Adipose tissue (tissue), 3 donors: ENCODE measurements around the gene LSM14B. TPM values are rescaled to one million over a fixed set of nuclear protein-coding genes. Genes with fewer than 3 reads are reported as not detected.

ENCODE experiments used
- H3K27ac ChIP-seq: one replicate; pipeline ENCODE4 v1.5.1; 2013; ENCODE audit warnings: low read depth, low read length
- WGBS, 3 donors: extraction: QIAGEN DNeasy Blood & Tissue Kit; methylation state at CpG; one replicate each; pipeline ENCODE4 v1.1.7; 2013; 5-methylcytosine and 5-hydroxymethylcytosine counted together
- polyA plus RNA-seq, 3 donors: library from polyadenylated mRNA; stranded (reverse); fragments of 200-250 nt; gene quantifications; one replicate each; pipeline ENCODE4 v1.2.3, GENCODE V29; 2013
- donor health status: healthy with polysubstance abuse.
- donor health status: Bipolar disorder and iron deficiency.
- donor health status: healthy.

The LSM14B gene
- polyA plus RNA-seq, 3 donors, result 13.9 to 18.2 (median 16.2) TPM

DNA sequence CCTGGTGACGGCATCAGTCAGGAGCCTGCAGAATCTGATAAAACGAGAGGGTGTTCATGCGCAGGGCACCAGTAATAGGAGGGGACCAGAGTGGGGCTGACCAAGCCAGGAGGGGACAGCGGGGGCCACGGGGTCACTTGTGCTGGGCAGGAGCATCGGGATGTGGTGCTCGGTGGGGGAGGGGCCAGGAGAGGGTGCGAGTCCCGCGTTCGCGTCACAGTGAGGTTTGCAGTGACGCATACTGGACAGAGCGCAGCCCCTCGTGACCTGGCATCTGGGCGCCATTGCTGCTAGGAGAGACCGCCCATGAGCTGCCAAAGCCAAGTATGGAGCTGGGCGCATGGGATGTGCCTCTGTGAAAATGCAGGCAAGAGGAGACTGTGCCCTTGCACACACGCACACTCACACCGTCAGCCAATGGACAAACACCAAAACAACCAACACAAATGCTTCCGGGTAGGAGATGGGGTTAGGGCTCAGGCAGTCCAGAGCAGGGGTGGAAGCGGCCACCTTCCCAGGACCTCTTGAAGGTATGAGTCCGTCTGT, 46.7 kb downstream of the LSM14B start:
- H3K27ac ChIP-seq, result no peak overlapping the region
- 95 to 97% (median 96%) methylated on average over 21 to 23 of the region's 23 CpGs for WGBS, 3 donors

- 94 to 95% (median 94%) methylated on average over 9 of the region's 9 CpGs for WGBS, 3 donors
- peak overlapping the region; percentile 17 for H3K27ac ChIP-seq
Observed at GRCh38 chr20:62170536-62170935, 48.3 kb downstream of the LSM14B start.

DNA sequence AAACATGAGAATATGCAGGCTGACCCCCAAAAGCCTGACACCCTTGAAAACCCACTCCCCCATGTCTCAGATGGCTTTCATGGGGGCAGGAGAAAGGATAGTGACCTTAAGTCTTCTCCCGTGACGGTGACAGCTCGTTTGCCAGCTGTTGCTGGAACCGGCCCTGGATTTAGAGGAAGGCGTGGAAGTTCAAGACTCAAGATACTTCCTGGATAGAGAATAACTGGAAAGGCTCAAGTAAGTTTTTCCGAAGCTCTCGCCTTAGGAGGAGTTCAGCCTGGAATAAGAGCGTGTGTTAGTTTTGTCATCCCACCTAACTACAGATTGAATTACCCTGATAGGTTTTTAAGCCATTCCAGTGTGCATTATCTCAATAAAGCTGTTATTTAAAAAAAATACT, 49.0 kb downstream of the LSM14B start:
- 76 to 85% (median 79%) methylated on average over 8 of the region's 8 CpGs for WGBS, 3 donors
- H3K27ac ChIP-seq, result no peak overlapping the region

DNA sequence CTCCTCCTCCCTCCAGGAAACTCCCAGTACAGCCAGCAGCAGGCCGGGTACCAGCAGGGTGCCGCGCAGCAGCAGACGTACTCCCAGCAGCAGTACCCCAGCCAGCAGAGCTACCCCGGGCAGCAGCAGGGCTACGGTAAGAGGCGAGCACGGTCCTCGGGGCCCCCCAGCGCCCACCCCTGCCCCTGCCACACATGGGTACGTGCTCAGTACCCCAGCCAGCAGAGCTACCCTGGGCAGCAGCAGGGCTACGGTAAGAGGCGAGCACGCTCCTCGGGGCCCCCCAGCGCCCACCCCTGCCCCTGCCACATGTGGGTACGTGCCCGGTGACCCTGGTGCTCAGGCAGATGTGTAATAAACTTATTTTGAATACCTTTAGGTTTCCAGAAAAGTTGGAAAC, 50.4 kb downstream of the LSM14B start:
- 89 to 99% (median 97%) methylated on average over 13 to 18 of the region's 18 CpGs for WGBS, 3 donors

DNA sequence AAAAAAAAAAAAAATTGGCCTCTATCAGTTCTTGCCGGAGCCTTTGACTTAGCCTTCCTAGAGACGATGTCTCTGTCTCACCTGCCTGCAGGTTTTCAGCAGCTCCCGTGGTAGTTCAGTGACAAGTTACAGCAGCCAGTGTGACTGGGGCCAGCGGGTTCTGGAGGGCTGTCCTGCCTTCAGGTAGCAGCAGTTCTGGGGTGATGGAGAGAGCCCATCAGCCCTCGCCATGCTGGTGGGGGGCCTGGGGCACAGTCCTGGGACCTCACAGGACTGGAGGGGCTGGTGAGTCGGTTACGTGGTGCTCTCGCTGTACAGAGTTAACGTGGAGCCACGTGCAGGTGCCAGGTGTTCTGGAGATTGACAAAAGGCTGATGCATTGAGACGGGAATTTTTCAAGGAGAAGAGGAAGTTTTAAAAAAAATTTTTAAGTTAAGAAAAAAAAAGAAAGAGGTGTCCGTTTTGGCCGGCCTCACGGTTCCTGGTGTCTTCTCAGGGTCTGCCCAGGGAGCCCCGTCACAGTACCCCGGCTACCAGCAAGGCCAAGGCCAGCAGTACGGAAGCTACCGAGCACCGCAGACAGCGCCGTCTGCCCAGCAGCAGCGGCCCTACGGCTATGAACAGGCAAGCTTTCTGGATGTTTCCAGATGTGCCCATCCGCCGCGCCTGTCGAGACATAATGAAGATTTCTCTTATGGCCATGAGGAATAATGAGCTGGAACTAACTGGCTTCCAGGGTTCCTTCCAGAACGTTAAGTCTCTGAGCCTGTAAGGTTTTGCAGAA, 51.9 kb downstream of the LSM14B start:
- no peak overlapping the region for H3K27ac ChIP-seq
- WGBS, 3 donors, result 94 to 96% (median 95%) methylated on average over 28 of the region's 28 CpGs

More for the DNA sequence above, 50.4 kb downstream of the LSM14B start:
- no peak overlapping the region for H3K27ac ChIP-seq

DNA sequence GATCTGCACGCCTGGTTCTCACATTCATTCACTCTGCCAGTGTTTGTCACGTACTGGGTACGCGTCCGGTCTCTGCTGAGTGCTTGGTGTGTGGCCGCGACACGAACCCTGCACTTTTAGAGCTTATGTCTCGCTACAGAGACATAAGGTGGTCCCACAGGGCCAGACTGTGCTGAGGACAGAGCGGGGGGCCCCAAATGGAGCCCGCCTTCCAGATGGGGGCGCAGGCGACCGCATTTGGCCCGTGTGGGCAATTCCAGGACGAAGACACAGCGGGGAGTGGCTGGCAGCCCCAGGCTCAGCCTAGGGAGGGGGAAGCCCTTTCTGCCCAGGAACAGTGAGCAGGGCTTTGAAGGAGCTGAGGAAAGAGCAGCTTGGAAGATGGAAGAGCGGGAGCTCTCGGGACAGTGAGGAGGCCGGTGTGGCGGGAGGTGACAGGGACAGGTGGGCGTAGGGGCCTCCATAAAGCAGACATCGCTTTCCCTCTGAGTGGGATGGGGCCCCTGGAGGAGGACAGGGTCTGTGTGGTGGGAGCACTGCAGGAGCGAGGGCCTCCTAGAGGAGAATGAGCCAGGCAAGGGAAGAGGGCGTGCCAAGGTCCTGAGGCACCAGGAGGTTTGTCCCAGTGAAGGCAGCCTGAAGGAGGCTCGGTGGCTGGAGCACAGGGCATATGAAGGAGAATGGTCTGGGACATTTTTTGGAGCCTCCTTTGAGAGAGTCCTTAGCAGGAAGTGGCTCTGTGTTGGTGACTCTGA, 52.8 kb downstream of the LSM14B start:
- no peak overlapping the region for H3K27ac ChIP-seq
- WGBS, 3 donors, result 94 to 97% (median 97%) methylated on average over 26 of the region's 26 CpGs

DNA sequence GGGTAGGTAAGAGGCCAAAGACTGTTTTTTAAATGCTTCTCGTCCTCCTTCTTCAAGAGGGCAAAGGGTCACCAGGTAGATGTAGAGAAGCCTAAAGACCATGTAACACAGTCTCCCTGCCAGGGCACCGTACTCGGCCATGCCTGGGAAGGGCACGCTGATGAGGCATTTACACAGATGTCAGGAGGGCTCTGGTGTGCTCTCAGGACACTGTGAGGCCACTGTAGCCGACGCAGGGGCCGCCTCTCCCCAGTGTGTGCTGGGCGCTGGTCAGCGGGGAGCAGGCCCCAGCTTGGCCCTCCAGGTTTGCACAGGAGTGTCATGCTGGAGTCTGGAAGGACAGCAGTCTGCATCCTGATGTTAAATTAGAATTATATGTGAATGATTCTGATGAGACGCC, 53.4 kb downstream of the LSM14B start:
- 90 to 96% (median 95%) methylated on average over 10 of the region's 10 CpGs for WGBS, 3 donors
- no peak overlapping the region for H3K27ac ChIP-seq

GRCh38 chr20:62176866-62177265, 54.6 kb downstream of the LSM14B start:
- WGBS, 3 donors, result 92 to 94% (median 93%) methylated on average over 15 of the region's 15 CpGs
- no peak overlapping the region for H3K27ac ChIP-seq

DNA sequence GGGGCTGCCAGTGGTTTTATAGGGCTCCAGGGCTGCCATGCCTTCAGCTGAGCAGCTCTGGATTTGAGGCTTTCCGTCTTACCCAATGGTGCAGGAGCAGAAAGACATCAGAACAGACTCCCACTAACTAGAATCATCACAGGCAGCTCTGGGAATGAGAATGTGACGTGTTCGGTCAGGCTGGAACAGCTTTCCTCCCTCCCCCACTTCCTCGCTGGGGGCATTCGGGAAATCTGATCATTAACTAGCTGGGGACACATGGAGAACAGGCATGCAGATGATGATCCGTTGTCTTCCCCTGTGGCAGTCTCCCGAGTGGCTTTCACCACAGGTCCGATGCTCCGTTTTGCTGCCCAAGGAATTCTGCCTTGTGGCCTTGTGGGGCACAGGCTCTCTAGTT, 55.0 kb downstream of the LSM14B start:
- no peak overlapping the region for H3K27ac ChIP-seq
- WGBS, 3 donors, result 89 to 93% (median 91%) methylated on average over 9 of the region's 9 CpGs

DNA sequence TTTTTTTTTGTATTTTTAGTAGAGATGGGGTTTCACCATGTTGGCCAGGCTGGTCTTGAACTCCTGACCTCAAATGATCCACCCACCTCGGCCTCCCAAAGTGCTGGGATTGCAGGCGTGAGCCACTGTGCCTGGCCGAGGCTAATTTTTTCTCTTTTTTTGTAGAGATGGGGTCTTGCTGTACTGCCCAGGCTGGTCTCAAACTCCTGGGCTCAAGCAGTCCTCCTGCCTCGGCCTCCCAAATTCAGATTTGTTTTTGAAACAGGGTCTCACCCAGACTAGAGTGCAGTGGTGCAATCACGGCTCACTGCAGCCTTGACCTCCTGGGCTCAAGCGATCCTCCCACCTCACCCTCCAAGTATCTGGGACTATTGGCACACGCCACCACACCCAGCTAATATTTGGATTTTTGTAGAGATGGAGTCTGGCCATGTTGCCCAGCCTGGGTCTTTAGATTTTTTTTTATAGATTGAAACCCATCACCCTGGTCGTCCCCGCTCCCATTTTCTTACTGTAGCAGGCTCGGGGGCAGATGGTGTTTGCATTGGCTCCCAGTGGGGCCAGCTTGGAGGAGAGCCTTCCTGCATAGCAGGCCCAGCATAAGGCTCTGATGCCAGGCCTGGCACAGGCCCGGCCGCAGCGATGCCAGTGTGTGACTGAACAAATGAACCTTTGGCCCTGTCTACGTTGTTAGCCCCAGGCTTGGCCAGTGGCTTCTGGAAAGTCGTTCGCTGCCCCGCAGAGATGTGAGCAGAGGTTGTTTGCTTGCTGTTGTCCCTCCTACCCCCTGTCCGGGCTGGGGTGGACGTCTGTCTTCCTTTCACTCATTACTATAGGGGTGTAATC, 56.3 kb downstream of the LSM14B start:
- WGBS, 3 donors, result 87 to 93% (median 88%) methylated on average over 19 of the region's 19 CpGs
- no peak overlapping the region for H3K27ac ChIP-seq

- WGBS, 3 donors, result 96 to 97% (median 96%) methylated on average over 14 of the region's 14 CpGs
- no peak overlapping the region for H3K27ac ChIP-seq
Observed at GRCh38 chr20:62179162-62179504, 56.9 kb downstream of the LSM14B start.

DNA sequence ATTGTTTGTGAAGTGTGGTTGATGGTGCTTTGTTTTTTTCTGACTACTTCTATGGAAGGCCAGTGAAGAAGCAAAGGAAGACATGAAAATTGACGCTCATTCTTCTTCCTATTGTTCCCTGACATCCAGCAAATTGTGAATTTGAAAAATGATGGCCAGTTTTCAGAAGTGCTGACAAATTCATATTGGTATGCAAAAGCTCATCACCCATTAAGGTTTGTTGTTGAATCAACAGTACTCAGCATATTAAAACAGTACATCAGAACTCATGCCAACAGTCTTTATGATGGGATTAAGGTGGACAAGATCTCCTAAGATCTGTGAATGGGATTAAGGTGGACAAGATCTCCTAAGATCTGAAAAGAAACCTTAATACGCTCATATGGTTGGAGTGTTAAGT, 59.5 kb downstream of the LSM14B start:
- 91 to 95% (median 92%) methylated on average over 2 of the region's 2 CpGs for WGBS, 3 donors
- H3K27ac ChIP-seq, result no peak overlapping the region

DNA sequence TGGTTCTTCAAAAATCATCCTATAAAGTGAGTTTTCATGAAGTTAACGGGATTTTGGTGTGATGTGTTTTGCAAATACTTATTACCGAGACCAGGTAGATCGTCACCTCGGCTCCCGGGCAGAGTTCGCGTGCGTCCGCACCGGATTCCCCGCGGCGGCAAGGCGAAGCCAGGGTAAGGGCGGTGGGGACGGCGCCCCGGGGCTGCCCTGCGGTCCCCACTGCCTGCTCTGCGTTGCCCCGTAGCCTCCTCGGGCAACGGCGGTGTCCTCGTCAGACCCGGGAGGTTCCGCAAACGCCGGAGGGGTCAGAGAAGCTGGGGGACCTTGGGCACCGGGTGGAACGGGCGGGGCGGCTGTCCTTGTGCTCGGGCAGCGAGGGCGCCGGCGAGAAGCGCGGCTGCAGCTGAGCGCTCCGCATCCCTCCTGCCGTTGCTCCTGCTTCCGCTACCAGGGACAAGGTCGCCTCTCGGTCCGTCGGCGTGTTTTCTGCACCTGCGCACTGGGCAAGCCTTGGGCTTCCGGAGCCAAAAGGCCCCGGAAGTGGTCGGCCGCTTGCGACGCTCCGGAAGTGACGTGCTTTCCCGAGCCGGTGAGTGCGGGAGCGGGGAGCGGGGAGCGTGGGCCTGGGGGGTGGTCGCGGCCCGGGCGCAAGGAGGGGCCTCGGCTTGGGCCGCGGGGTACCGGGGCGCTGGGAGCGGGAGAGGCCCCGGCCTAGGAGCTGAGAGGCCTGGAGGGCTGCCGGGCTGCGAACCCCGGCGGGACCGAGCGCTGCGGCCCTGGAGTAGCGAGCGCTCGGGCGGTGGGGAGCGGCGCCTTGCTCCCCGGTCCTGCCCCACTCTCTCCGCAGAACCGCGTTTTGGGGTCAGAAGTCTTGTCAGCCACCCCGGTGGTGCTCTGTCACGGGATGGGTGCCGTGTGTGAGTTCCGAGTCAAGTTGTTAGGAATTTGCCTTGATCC, 60.5 kb downstream of the LSM14B start, which contains the start of gene MTG2:
Gene MTG2, plus strand, starts transcription at position 560 of the 957 bp plus-strand sequence. CDS start 10,393 bp downstream, outside the sequence.
- WGBS, 3 donors, result 0 to 1% (median 1%) methylated on average over 75 to 96 of the region's 96 CpGs
- H3K27ac ChIP-seq, result peak within 1 kb of the TSS; percentile 62

DNA sequence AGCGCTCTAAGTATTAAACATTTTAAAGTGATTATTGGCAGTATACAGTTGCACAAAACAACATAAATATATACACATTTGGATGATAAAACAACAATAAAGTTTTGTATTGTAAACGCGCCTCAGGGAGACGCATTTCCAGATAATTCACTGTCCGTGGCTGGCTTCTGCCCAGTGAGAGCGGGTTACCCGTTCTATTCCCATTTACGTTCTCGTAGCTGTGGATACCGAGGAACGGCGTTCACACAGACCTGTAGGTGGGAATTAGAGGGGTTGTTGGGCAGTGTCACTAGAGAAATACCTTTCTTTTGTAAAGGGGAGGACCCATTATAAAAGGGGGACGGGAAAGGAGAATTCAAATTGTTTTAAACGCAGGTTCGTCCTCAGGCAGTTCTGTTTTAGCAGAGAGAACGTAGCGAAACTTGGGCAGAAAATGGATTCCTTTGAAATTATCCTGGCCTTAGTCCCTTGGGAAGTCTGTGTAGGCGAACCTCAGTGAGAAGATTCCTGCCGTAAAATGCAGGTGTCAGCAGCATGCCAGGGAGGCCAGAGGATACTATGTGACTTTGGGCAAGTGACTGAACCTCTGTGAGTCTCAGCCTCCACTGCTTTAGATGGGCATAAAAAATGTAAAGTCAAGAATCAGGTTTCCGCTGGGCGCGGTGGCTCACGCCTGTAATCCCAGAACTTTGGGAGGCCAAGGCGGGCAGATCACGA, 61.3 kb downstream of the LSM14B start:
- WGBS, 3 donors, result 26 to 30% (median 26%) methylated on average over 25 of the region's 25 CpGs

More for the DNA sequence above, 61.3 kb downstream of the LSM14B start:
- H3K27ac ChIP-seq, result no peak overlapping the region
